NCI-H524 treated with DMSO at 0.1 percent for 48 hours (cell line): ENCODE results near the gene VPS37B.

ENCODE experiments used
- DNase-seq: peaks from one replicate; lab custom pipeline; 2025; lab: John Stamatoyannopoulos, UW

VPS37B gene

GRCh38 chr12:122838841-122839240, 57.1 kb downstream of the VPS37B start:
- no peak for DNase-seq

- DNase-seq = no peak
Measured at GRCh38 chr12:122837306-122838265, 58.3 kb downstream of the VPS37B start.

GRCh38 chr12:122836027-122836921, 59.6 kb downstream of the VPS37B start:
- no peak for DNase-seq

- no peak for DNase-seq
Measured at GRCh38 chr12:122835750-122836026, 60.2 kb downstream of the VPS37B start.

GRCh38 chr12:122834921-122835749, 60.8 kb downstream of the VPS37B start, which contains the start of gene HIP1R:
TSS of gene HIP1R (plus strand) at chr12:122835457. CDS start at chr12:122835551, 94 bp downstream.
- no peak for DNase-seq

DNA sequence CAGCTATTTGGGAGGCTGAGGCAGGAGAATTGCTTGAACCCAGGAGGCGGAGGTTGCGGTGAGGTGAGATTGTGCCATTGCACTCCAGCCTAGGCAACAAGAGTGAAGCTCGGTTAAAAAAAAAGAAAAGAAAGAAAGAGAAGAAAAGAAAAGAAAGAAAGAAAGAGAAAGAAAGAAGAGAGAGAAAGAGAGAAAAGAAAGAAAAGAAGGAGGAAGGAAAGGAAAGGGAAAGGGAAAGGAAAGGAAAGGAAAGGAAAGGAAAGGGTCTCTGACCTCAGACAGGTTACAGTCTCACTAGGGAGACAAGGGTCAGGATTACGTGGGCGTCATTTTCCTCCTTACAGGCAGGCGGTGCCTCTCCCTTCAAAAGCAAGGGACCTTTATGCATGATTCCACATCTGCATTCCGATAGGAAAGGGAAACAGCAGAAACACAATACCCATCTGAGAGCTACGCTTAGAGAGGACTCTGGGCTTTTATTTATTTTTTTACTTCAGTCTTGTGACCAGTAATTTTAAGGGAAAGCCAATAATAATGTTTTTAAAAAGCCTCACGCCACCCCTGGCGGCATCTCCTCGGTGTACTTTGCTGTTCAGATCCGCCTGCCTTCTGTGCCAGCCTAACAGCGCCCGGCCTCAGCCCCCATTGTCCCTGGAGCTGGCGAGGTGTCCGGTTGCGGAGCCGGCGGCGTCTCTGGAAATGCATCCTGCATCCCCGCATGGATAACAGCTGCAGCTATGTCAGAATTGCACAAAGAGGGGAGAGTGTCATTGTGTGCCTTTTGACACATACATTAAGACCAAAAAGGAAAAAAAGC, 61.6 kb downstream of the VPS37B start:
- DNase-seq = no peak

GRCh38 chr12:122830517-122831214, 65.3 kb downstream of the VPS37B start:
- no peak for DNase-seq

- no peak for DNase-seq
Measured at GRCh38 chr12:122827258-122827657, 68.7 kb downstream of the VPS37B start.

DNA sequence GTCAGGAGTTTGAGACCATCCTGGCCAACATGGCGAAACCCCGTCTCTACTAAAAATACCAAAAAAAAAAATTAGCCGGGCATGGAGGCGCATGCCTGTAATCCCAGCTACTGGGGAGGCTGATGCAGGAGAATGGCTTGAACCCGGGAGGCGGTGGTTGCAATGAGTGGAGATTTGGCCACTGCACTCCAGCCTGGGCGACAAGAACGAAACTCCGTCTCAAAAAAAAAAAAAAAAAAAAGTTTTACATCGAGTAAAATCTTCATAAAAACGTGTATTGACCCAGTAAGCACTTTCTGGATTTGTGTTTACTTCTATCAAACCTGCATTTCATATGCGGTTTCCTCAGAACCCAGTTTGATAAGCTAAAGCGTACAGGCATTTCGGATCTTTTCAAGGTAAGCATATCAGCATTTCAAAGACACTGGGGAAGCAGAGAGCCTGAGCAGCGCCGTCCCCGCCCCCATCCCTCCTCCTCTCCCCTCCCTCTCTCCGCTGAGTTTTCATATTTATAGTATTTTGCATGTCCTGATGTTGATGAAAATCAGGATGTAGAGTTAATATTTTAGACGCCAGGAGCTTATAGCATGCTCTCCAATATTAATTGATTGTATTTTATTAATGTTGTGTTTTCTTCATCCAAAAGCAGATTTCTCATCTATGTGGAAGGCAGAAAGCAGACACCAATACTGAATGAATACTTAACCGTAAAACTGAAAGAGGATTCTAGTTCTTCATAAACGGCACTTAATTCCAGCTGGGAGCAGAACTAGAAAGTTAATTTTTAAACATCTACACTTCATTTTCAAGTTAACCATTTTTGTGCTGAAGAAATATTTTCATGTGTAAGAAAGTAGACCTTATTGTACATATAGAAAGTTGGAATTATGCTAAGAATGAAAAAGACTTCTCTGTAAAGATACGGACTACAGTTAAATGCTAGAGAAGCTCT, 69.9 kb downstream of the VPS37B start:
- no peak for DNase-seq

DNA sequence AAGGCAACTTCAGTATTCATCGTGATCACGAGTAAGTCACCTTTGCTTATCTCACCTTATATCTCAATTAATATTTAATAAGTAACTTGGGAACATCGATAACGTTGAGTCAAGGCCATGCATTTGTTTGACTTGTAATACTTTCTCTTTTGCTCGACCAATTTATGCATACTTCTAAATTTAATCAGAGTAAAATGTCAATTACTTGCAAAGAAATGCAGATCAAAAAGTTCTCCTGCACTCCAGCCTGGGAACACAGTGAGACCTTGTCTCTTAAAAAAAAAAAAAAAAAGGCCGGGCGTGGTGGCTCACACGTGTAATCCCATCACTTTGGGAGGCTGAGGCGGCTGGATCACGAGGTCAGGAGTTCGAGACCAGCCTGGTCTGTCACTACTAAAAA, 72.5 kb downstream of the VPS37B start:
- DNase-seq = no peak

GRCh38 chr12:122820838-122821271, 75.1 kb downstream of the VPS37B start:
- DNase-seq = no peak

DNA sequence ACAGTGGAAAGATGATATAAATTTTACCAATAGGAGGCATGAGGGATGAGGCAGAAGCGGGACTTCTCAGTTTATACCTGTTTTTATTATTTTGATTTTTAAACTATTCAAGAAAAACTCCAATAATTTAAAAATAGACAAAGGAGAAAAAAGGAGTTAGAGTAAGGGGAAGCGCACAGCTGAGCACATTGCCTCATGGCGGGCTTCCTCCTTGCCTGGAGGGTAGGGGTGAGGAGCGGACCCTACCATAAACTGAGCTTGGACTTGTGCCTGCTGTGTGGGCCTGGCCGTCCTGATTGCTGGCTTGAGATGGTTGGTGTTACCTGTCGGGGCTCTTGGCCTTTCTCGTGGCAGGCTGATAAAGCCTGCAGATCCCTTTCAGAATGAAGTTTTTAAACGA, 75.8 kb downstream of the VPS37B start:
- no peak for DNase-seq

DNA sequence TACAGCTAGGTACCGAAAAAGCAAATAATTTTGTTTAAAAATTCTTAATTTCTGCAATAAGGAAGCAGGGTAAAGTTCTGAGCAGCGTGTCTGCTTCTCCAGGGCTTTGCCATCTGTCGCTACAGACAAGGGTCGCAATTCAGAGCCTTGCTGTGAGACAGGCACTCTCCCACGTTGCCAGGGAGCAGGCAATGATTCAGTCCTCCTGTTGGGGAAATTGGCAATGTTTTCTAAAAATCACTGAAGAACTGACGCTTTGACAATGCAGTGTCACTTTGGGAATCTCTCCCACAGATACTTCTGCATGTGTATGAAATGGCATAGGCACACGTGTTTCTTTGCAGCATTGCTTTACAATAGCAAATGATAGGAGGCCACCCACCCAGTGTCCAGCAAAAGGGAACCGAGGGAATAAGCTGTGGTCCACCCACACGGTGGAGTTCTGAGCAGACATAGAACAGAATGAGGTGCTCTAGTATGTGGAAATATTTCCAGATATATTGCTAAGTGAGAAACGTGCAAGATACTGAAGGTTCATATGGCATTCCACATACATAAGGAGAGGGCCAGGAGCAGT, 76.6 kb downstream of the VPS37B start:
- no peak for DNase-seq
